ENCODE measurements around the gene CELF2.

The CELF2 gene

DNA sequence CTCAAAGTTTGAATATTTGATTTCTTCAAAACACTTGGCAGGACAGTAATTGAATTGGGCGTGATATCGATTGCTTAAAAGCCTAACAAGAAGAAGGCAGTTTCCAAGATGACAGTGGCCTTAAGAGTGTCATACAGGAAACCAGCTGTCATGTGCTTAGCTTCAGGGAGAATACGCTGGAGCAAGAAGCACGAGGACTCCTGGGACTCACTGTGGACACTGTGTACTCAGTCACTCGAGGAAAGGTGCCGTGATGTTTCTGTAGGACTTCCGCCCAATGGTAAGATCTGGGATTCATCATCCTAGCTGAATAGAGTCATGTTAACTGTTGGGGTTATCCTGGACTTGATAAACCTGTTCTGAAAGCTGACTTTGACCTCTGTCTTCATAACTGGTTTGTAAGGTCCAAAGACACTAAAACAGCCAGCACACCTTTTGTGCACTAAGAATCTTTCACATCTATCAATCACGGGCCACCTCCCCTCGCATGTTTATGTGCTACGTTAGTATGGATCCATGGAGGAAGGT lies 113.5 kb downstream of the CELF2 start:
- DNase-seq (ENCODE audit: low read depth in 2 of 2): no peak

DNA sequence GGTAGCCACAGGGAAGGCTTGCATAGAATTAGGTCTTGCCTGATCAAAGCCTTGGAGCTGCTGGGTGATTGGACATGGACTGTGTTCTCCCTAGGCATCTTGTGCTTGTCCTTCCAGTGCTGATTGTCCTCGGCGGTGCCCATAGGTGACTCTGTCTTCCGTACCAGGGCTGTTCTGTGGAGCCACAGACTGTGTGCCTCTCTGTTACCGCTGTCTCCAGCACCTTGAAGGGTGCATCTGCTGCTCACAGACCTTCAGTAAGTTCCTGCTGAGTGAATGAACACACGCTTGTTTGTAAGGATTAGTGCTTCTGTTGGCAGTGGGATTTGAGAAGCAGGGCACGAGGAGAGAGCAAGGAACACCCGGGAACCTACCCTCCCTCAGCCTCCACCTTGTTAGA lies 116.7 kb downstream of the CELF2 start:
- no peak for DNase-seq (ENCODE audit: low read depth in 2 of 2)

DNA sequence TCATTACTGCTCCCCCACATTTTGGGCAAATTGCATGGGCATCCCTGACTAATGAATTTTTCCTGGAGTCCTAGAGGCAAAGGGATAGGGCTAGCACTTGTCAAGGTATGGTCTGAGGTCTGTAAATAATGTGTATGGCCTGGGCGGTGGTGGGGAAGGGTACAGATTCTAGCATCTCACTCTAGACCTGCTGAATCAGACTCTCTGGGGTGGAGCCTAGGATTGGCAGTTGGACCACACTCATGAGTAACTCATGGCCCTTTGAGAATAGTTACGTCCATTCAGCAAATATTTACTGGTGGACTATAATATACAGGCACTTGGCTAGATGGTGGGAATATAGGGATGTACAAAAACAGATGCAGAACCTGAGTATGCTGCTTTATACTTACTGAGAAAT lies 118.0 kb downstream of the CELF2 start:
- no peak for DNase-seq (ENCODE audit: low read depth in 2 of 2)

DNA sequence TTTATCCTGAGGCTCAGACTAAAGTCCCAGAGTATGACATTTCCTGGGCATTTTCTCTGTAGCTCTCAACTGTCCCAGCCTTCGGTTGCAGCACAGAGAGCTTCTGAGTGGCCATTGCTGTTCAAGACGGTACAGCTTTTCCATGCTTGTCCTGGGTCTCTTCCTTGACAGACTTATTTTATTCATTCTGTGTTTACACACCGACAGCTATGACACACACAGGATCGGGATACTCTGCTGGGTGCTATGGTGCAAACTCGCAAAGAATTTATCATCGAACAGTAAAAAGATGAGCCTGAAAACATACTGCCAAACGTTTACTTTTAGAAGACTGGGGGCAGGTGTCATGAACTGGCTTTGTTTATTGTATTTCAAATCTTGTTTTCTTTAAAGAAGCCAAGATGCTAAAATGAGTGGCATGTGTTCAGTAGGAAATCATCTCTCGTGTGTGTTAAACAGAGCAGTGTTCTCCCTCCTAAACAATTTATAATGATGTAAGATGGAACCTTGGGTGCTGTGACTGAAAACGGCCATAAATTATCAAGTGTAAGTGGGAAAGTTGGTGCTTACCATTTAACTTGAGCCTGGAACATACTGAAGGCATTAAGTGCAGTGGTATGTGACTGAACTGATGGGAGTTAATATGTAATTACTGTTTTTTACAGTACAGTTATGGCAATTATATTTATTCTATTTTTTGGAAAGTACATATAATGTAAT lies 120.8 kb downstream of the CELF2 start:
- no peak for DNase-seq (ENCODE audit: low read depth in 2 of 2)

DNA sequence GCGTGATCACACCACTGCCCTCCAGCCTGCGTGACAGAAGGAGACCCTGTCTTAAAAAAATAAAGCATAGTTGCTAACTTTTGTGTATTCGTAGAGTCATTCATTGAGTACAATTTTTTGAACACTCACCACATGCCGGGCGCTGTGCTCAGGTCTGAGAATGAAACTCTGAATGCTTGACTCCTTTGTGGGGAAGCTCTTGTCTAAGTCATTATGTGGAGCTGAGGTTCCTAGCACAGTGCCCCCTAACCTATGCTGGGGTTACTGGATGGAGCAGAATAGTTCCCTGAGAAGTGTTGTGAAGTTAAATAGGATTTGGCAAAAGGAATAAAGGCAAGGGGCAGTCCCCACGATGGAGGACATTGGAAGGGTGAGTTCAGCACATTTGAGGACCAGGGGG lies 123.3 kb downstream of the CELF2 start:
- no peak for DNase-seq (ENCODE audit: low read depth in 2 of 2)

DNA sequence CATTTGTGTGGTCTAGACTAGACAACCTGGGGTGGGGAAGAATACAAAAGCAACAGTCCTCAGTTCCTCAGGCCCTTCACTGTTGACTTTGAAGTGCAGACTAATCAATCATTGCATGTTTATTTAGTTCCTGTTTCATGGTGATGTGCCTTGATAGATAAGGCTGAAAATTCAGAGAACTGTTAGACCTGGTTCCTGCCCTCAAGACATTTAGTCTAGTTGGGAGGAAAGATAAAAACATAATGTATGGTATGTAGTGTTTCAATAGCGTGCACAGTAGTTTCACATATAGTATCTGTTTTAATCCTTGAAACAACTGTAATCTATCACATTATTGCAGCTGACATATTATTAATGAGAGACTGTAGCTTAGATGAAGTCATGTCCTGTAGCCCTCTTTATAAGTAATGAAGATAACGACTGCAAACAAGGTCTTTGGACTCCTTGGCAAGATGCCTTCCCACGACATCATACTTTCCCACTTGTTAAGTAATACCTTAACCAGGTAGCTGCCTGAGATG lies 124.0 kb downstream of the CELF2 start:
- no peak for DNase-seq (ENCODE audit: low read depth in 2 of 2)

DNA sequence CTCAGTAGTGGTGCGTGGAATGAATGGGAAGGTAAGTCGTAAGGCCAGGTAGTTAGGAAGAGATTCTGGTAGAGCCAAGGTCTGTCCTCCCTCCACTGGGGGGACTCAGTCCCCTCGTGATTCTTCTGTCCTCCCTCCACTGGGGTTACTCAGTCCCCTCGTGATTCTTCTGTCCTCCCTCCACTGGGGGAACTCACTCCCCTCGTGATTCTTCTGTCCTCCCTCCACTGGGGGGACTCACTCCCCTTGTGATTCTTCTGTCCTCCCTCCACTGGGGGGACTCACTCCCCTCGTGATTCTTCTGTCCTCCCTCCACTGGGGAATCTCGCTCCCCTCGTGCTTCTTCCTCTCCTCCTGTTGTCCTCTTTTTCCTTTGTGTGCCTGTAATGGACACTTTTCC lies 125.1 kb downstream of the CELF2 start:
- DNase-seq (ENCODE audit: low read depth in 2 of 2): no peak

DNA sequence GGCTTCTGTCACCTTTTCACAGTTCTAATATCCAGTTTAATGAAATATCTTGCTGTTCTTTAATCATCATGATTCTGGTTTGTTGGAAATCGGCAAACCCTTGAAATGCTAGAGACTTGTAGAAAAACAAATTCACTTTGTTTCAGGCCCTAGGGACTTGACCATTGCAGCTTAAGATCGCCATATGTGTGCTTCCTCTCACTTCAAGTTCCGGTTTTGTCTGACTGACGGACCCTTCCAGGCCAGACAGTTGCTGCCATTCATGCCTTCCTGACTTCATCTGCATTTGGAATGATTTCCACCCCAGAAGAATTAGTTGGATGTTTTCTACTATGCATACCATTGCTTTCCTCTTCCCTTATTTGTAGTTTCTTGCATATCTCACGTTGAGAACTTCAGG lies 125.6 kb downstream of the CELF2 start:
- no peak for DNase-seq (ENCODE audit: low read depth in 2 of 2)

DNA sequence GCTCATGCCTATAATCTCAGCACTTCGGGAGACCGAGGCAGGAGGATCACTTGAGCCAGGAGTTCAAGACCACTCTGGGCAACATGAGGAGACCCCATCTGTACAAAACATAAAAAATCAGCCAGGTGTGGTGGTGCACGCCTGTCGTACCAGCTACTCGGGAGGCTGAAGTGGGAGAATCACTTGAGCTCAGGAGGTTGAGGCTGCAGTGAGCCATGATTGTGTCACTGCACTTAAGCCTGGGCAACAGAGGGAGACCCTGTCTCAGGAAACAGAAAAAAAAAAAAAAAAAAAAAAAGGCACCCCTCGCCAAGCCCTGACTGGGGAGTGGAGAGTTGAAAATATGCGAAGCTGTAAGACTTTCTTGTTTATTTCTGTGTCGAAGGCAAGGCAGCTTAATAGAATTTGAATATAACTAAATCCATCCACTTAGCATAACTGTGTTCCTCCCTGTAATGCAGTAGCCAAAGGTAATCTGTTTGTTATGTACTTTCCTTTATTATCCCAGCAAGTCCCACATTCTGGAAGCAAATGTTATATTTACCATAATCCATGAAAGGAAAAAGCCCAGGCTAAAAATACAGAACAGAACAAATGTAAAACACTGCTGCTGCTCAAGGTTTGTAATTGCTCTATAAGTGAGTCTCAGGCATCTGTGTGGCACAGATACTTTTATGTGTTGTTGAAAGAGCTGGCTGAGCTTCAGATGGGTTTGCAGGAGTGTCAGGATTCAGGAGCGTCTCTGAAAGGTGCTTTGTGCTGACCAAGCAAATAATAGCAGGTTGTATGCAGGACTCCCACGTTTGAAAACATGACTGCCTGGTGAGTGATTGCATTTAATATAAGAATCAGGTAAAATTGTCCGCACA lies 127.2 kb downstream of the CELF2 start:
- no peak for DNase-seq (ENCODE audit: low read depth in 2 of 2)

DNA sequence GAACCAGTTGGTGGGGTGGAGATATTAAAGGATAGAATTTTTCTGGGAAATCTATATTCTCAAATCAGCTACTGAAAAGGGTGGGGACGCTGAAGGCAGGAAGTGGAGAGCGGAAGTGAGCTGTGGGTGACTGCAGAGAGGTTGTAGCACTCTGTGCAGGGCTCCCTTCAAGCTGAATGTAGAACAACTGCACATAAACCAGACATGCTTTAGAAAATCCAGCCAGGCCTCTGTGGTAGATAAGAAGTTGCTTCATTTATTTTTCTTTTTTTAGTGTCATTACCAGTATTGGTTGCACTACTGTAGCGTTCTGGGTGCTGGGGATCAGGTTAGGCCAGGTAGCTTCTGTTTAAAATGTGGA lies 127.8 kb downstream of the CELF2 start:
- peak; percentile 25 to 45 for DNase-seq (ENCODE audit: low read depth in 2 of 2)

DNA sequence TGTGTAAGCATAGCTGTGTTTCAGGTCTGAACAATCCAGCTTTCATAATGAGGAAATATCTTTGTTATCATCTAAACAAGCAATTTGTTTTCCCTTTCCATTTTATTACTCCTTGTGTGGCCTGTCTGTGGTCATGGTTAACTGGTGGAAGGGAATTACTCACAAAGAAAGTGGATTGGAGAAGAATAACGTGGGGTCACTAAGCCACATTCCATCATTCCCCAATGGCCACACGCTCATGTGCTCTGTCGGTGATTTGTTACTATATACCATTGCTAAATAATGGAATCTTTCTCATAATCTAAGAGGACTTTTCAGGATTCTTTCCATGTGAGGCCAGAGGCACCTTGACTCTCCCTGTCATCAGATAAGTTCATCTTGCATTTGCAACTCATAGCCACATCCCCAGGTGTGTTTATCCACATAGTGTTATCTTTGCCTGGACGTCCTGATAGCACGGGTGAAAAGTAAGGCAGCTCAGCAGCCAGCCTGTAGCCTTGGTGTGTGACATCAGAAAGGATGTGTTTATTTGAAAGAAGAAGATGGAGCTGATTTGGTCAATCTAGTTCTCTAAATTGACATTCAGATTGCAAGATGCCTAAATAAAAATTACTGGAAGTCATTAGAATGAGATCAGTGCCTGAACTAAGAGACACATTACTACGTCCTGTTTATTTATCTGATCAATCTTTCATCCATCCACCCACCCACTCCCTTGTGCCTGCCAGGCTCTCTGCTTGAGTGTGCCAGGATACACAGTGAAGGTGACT lies 128.9 kb downstream of the CELF2 start:
- DNase-seq (ENCODE audit: low read depth in 2 of 2): no peak

DNA sequence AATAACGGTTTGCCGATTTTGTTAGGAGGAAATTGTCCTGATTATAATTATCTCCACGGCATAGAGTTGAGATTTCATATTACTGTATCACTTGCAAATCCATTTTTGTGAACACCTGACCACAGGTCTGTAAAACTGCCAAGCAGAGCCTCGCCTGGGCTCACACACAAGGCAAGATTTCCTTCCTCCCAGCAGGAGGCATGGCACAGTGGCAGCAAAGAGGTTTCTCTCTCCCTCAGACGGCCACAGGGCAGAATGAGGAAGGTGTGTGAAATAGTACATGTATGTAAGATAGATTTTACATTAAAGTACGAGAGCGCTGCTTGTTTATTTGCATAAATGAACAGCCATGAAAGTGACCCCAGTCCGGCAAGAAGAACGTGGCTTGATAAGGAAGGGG lies 130.1 kb downstream of the CELF2 start:
- no peak for DNase-seq (ENCODE audit: low read depth in 2 of 2)

DNA sequence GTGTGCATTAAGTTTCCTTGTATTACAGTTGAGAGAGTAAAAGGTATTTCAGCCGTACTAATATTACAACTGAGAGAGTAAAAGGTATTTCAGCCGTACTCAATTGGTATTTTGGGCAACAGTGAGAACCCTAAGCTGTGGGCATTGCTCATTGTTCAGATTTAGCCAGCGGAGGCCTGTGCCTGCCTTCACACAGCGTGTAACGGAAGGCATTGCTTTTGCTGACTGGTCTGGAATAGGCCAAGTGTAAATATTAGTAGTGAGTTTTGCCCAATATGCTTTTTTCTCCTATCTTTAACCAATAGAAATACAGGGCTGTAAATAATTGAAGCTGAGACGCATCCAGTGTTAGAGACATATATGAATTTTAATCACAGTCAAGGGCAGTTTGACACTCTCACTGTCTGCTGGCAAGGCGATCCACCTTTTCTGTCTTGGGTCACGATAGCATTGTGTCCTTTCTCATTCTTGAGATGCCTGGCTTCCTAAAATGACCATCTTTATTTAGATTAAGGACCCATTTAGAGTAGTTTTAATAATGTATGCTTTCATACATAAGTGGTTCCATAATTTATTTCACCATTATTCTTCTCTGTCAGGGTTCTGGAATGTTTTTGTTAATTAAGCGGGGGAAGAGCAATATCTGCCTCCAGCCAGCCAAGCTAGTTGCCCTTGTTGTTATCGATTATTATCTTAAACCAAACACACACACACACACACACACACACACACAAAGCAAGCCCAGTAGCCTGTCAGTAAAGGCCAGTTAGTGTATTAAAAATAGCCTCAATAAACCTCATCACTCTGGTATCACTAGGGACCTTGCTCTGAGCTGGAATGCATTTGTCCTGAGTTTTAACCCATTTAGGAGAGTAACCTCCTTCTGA lies 130.7 kb downstream of the CELF2 start:
- DNase-seq (ENCODE audit: low read depth in 2 of 2): no peak

DNA sequence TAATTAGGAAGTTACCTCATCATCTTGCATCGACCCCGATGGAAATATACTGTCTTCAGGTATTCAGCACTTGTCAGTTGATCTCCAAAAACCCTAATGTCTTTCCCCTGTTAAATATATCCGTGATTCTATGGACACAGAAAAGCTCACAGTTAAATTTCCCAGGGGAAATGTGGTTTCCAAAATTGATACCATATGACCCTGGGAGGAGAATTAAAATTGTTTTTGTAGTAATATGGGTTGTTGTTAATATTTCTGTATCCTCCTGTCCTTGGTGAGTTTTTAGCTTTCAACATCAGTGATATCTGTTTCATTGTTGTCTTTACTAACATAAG lies 132.1 kb downstream of the CELF2 start:
- DNase-seq (ENCODE audit: low read depth in 2 of 2): no peak

DNA sequence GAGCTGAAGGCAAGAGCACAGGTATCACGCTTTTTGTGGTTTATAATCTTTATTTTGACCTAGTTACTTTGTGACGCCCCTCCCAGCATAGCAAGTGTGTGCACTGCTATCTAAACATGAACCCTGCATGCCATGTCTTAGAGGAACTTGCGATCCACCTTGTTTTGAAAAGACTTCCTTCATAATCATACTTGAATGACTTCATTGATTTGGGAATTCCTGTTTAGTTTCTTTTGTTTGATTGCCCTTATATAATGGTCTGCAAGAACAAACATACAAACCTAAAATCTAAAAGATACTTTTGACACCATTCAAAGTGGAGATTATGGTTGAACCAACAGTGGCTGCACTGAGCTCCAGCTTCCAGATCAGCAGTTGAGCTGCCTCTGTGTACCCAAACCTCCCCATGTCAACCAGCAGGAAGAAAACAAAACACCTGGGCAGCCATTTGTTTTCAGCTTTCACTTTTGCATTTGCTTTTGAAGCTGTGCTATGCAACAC lies 132.6 kb downstream of the CELF2 start:
- no peak for DNase-seq (ENCODE audit: low read depth in 2 of 2)

DNA sequence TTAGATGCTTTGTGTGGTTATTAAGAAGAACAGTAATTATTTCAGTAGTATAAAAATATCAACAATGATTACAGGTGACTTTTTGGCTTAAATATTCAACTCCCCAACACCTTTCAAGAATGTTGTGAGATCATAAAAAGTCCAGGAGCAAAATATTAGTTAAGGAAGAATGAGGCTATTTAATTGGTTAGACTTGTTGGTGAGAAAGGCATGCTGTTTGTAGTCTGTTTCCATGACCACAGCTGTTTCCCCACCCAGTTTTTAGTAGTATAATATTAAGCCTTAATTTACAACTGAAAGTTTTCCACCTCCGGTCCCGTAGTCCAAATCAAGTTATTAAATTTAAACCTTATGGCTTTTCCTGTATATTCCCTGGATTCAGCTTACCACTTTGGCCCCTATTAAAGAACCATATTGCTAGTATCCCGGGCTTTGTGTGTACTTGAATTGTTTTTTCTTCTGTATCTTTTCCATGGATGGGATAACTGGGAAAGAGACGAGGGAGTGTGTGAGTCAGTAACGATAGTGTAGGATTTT lies 133.3 kb downstream of the CELF2 start:
- DNase-seq (ENCODE audit: low read depth in 2 of 2): no peak

DNA sequence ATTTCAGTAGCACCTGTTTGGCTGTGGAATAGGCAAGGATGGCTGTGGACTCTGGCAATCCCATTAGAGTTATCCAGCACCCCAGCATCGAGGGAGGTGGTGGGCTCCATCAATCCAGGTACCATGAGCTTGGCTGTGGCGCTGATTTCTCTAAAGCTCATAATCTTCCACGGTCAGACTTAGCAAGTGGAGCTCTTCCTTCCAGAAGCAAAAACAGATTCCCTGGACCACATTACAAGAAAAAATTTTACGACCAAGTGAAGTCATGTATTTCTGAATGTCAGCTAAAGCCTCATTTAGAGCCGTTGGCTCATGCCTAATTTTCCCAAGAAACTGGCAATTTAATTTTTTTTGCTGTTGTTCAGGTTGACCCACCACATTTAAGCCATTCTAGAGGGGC lies 135.1 kb downstream of the CELF2 start:
- DNase-seq (ENCODE audit: low read depth in 2 of 2): no peak

DNA sequence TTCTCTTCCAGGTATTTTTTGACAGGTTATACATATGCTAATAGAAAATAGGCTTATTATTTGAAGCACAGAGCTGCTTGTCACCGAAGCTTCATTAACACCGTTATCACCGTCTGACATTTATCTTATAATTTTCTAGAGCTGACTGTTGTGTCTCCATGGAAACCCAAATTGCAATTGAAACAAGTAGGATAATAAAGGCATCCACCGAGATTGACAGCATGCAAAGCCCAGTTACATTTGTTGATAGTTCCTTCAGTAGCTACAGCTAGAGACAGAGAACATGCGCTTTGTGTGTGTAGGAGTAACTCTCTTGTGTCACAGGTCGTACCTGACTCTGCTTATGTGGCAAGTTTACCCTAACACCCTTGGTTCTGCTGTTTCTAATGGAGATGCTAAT lies 135.6 kb downstream of the CELF2 start:
- no peak for DNase-seq (ENCODE audit: low read depth in 2 of 2)

DNA sequence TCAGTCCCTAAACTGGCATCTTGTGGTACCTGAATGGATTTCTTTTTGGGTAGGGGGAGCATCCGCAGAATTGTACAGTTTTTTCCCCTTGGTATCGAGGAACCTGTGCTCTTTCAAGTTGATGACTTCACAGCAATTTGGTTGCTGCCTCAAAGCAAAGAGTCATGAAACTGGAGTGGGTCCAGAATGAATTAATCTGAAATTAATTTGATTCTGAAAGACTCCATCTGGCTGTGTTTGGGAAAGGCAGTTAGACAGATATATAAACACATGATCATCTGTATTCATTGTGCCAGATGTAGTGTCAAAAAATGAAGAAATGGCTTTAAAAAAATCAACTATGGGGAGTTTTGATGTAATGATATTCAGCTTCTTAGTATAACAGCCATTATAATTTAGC lies 136.1 kb downstream of the CELF2 start:
- DNase-seq (ENCODE audit: low read depth in 2 of 2): no peak

DNA sequence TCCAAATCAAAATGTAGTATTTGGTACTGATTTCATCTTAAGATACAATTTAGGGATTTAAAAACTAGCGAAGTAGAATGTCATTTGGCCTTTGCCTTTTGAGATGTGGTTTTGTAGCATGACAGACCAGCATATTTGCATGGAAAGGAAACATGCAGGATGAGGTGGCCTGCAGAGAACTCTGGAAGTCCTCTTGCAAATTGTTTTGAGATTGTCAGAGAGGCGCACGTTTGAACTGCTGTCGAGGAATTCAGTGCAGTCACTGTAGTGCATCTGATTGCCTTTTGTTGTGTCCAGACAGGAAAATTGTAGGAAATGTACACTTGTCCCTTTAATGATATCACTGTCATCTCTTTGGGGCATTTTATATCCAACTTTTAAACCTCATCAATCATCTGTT lies 136.7 kb downstream of the CELF2 start:
- no peak for DNase-seq (ENCODE audit: low read depth in 2 of 2)
